HG03039 (cell line): ENCODE data around the gene LRRC70.
"Not testable (repeated sequence)": the region's sequence is repeated elsewhere in the genome, so short reads cannot be mapped to it uniquely, and the experiment has no call there.

ENCODE experiments used
- ATAC-seq: cut with Tn5 transposase; IDR thresholded peaks from one replicate; pipeline ENCODE4 v1.9.1; 2021; ENCODE audit warnings: mild to moderate bottlenecking, moderate library complexity; ENCODE audit not compliant: unreplicated experiment

LRRC70 gene

DNA sequence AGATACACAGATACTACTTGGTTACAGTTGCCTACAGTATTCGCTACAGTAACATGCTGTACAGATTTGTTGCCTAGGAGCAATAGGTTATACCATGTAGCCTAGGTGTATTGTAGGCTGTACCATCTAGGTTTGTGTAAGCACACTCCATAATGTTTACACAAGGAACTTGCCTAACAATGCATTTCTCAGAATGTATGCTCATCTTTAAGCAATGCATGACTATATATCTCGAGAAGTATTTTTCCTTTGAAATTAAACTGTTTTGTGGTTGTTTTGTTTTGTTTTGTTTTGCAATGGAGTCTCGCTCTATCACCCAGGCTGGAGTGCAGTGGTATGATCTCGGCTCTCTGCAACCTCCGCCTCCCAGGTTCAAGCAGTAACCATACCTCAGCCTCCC, 25.3 kb downstream of the LRRC70 start:
- no peak for ATAC-seq

DNA sequence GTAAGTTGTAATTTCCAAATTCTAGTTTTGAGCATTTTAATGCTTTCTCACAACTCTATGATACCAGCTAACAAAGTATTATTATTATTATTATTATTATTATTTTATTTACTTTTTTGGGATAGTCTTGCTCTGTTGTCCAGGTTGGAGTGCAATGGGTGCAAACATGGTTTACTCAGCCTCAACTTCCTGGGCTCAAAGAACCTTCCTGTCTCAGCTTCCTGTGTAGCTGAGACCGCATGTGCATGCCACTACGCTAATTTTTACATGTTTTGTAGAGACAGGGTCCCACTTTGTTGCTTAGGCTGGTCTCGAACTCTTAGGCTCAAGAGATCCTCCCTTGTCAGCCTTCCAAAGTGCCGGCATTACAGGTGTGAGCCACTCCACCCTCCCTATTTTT, 27.0 kb downstream of the LRRC70 start:
- ATAC-seq: no peak

DNA sequence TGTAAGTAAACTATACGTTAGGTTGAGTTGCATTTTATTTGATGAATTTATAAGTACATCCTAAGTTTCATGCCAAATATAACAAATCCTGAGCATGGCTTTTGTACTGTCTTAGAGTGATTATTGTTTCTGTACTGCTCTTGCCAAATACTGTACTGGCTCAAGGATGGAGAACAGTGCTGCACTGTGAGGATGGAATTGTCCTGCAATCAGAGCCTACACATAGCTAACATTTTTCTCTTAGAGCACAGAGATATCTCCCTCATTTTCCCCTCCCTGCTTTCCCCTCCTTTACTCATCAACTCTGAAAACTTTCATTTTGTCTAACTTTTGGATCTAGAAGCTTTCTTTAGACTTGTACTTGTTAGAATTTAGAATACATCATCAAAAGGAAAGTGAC, 28.3 kb downstream of the LRRC70 start:
- ATAC-seq: no peak

DNA sequence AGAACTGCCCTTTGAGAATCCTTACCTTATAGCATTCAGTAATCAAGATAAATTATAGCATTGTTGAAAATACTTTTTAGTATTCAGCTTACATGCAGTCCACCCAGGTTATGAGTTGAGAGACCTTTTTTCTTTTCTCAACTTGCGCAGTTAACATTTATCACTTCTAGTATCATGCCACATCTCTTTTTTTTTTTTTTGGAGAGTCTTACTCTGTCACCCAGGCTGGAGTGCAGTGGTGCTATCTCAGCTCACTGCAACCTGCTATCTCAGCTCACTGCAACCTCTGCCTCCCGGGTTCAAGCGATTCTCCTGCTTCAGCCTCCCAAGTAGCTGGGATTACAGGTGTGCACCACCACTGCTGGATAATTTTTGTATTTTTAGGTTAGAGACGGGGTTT, 29.0 kb downstream of the LRRC70 start:
- no peak for ATAC-seq

DNA sequence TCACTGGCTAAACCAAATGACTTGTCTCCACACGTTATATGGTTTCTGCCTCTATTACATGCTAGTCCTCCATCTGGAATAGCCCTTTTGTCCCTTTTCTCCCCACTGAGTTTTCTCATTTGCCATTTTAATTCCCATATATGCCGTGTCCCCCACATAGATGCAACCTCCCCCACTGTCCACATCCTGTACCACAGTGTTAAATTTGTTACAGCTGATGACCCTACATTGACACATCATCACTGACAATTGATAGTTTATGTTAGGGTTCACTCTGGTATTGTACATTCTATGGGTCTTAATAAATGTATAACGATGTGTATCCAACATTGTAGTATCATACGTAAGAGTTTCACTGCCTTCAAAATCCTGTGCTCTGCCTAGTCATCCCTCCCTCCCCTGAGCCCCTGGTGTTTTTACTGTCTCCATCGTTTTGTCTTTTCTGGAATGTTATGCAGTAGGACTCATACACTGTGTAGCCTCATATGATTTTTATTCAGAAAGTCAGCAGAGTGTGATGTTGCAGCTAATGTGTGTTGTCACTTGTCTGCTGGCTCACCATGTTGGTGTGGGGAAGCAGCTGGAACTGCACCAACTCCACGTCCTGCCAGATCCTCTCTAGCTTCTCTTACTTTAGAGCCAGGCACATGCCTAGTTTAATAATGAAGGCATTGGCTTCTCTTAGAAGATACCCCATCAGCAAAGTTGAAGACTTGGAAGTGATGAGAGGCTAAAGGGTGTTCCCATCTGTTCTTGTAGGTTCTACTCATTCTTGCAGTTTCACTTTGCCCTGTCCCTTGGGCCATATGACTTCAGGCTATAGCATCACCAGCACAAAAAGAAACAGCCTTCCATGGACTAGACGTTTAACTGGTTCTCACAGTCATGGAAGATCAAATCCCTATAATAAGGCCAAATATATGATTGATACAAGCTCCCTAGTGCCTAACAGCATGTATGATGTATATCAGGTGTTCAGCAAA, 30.2 kb downstream of the LRRC70 start:
- no peak for ATAC-seq

DNA sequence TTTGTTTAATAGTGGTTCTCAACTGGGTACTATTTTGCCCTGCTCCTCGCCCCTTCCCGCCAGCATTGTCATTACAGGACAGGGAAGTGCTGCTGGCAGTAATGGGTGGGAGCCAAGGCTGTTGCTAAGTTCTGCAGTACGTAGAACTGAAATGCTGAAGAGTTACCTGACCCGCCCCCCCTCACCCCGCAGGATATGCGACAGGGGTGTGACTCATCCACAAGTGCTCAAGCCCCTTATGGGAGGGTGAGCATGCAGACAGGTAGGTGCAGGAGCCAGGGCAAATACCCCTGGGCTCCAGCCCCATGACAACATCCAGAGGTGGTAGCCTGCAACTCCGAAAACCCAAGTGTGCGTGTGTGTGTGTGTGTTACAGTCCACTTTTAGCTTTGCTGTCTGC, 35.7 kb downstream of the LRRC70 start:
- ATAC-seq: no peak

DNA sequence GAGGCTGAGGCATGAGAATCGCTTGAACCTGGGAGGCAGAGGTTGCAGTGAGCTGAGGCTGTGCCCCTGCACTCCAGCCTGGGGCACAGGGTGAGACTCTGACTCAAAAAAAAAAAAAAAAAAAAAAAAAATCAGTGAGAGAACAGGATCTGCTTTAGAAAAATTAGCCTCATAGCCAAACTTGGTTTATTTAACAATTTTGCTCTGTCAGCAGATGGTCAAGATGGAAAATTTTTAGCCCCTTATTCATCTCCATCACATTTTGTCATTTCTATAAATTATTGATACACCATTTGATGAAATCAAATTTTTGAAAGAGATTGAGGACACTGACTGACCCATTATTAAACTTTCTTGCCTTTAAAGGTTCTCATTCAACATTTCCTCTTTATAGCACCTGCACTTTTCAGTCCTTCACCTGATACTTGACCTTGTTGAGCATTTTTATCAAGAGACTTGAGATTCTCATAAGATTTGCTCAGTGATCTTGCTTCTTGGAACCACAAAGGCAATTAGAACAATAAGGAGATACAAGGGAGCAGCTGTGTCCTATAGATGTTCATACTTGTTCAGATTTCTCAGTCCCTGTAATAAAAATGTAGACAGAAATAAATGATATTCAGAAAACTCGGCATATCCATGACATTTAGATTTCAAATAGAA, 38.1 kb downstream of the LRRC70 start:
- no peak for ATAC-seq

DNA sequence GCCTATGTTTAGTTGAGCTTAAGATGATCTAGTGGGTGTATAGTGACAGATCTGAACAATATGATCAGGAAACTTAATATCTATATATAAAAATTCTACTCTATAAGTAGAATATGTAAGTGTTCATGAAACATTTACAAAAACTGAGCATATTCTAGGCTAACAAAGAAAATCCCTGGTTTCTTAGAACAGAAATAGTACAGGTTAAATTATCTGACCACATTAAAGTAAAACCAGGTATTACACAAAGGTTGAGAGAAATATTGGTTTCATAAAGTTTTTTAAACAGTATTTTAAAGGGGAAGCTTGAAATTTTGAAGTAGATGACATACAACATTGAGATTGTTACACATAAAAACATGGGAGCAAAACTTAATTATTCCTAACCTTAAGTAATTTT, 39.3 kb downstream of the LRRC70 start:
- ATAC-seq: no peak

DNA sequence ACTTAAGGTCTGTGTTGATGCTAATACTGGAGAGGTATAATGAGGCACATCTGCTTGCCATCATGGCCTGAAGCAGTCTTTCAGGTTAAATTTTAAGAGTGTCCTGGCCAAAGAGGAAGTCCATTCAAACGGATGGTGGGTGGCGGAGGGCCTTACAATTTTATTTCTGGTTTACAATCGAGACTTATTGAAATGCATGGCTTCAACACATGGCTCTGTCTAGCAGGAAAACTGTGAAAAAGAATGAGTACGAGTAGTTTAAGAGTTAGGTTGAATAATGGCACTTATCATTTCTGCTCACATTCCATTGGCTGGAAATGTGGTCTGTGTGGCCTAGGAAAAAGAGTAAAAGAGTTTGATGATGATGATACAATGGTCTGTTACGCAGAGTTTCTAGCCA, 42.1 kb downstream of the LRRC70 start:
- ATAC-seq: no peak

DNA sequence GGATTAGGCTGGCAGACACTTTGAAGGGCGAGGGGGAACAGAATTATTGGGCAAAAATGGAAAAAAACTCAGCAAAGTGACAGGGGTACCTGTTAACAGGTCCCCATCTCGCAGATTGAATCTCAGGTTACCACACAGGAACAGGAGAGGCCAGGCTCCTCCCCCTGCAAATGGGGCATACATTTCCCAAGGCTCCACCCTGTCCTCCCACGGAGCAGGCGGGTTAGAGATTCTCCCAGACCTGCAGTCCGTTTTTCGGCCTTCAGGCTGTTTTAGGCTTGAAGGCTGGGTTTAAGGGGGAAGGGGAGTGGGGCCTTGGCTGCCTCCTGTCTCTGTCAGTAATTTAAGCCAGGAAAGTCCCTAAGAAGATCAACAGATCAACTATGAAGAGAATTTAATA, 42.7 kb downstream of the LRRC70 start:
- ATAC-seq: no peak

DNA sequence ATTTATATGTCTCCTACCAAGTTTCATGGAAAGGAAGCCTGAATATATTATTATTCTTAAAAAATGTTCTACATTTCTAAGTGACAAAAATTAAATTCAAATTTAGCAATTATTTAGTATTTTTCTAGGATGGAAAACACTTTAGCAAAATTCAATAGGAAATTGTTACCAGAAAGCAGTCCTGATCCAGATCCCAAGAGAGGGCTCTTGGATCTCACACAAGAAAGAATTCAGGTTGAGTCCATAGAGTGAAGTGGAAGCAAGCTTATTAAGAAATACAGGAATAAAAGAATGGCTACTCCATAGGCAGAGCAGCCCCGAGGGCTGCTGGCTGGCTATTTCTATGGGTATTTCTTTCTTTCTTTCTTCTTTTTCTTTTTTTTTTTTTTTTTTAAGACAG, 44.7 kb downstream of the LRRC70 start:
- ATAC-seq: no peak

DNA sequence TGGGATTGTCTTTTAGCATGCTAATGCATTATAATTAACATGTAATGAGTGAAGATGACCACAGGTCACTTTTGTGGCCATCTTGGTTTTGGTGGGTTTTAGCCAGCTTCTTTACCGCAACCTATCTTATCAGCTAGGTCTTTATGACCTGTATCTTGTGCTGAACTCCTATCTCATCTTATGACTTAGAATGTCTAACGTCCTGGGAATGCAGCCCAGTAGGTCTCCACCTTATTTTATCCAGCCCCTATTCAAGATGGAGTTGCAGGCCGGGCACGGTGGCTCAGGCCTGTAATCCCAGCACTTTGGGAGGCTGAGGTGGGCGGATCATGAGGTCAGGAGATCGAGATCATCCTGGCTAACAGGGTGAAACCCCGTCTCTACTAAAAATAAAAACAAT, 45.8 kb downstream of the LRRC70 start:
- not testable (repeated sequence) for ATAC-seq

DNA sequence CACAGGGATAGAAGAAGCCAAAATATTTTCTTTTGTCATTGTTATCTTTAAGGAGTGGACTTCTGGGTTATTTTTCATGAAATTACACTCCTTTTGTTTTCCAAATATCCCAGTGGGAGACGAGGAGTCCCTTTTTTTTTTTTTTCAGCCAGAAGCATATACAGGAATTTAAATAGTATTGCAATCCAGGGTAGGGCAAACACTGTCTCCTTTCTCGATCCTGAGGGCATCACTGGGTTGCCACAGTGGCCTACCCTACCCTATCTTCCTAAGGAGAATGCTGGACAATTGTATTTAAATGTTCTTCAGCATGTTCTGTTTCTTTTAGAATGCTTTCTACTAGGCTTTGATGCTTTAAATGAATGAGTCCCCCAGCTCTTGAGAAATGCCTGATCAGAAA, 47.9 kb downstream of the LRRC70 start:
- no peak for ATAC-seq

DNA sequence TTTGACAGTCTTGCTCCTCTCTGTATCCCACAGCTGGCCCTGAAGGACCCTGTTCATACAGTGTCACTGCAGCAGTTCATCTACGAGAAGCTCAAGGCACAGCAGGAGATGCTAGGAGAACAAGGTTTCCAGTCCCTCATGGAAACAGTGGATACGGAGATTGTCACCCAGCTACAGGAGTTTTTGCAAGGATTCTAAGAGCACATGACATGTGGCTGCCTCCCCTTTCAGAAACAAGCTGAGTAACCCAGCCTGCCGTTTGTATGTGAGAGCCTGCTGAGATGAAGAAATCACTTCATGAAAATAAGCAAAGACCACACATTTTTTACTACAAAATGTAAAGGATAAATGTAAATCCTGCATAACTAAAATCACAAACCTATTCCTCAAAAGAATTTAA, 48.5 kb downstream of the LRRC70 start:
- ATAC-seq: no peak

DNA sequence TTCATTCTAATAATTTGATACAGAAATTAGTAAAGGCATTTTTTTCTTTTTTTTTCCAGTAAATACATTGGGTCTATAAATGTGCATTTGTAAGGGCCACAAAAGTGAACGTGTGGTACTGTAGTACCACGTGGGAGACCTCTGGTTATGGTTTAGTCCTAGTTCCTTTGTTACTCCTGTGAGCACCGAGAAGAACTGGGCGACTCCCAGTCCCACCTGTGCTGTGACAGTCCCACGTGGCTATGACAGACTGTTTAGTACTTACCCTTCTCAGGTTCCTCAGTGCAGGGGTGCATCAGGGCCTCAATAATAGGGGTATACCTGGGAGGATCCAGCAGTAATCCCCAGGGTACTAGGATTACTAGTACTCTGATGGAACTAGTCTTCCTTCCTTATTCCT, 49.3 kb downstream of the LRRC70 start:
- no peak for ATAC-seq
